Right lobe of liver (tissue), 6 donors: ENCODE data around the gene WWC2. TPM values are rescaled to one million over a fixed set of nuclear protein-coding genes. Genes with fewer than 3 reads are reported as not detected.

Source experiments
- ATAC-seq, 4 donors: fragments of 200-7000 bp; cut with Tn5 transposase; one replicate each; pipeline ENCODE4 v1.9.1; 2020; ENCODE audit warnings: mild to moderate bottlenecking in 4 of 4, moderate library complexity in 4 of 4
- DNase-seq, 3 donors: peaks; one replicate each; pipeline ENCODE4 v3.0.0-alpha.2; 2020
- H3K27ac ChIP-seq, 3 donors: fragments of 200-600 bp; one replicate each; pipeline ENCODE4 v1.8.0; 2022
- H3K27me3 ChIP-seq, 2 donors: fragments of 200-600 bp; one replicate each; pipeline ENCODE4 v1.8.0; 2022
- H3K36me3 ChIP-seq, 4 donors: fragments of 200-600 bp; sonication (generic) in 1 of 4; one replicate each; pipeline versions ENCODE4 v1.5.1 to v1.8.0; 2017 to 2022; ENCODE audit warnings: control low read depth in 1 of 4
- H3K4me1 ChIP-seq, 4 donors: fragments of 200-600 bp; sonication (generic) in 1 of 4; one replicate each; pipeline versions ENCODE4 v1.5.1 to v1.8.0; 2017 to 2022; ENCODE audit warnings: control low read depth in 1 of 4
- H3K4me3 ChIP-seq, 3 donors: fragments of 200-600 bp; one replicate each; pipeline ENCODE4 v1.8.0; 2022
- H3K9me3 ChIP-seq, 4 donors: fragments of 200-600 bp; sonication (generic) in 1 of 4; one replicate each; pipeline versions ENCODE4 v1.5.1 to v1.8.0; 2017 to 2022; ENCODE audit warnings: control low read depth in 1 of 4
- POLR2A ChIP-seq: fragments of 450-650 bp; IDR thresholded peaks from one replicate; pipeline ENCODE4 v1.6.1; 2017; ENCODE audit warnings: antibody characterized with exemption, mild to moderate bottlenecking
- WGBS: methylation state at CpG from one replicate; pipeline ENCODE4 v1.1.6; 2018; ENCODE audit warnings: low coverage, low lambda C conversion rate; ENCODE audit not compliant: insufficient coverage; ENCODE audit errors: missing lambda C conversion rate; 5-methylcytosine and 5-hydroxymethylcytosine counted together
- intact Hi-C, 2 donors: fragments of 100-400 bp; cut with DNase I; formaldehyde crosslinking; loops; one replicate each; pipeline versions ENCODE4 v1.11.2 to v1.14.1; 2022
- total RNA-seq, 6 experiments: library from RNA; depleted of rRNA in 2 of 6; stranded (reverse); fragments of >200 nt in 2 of 6; fragmentation: NEBNext Ultra II Directional in 3 of 6; extraction: Animal tissue kit (Norgen Biotek cat#: 25700) in 3 of 6; gene quantifications; one replicate each; pipeline versions ENCODE4 v1.1.0 to v1.2.4, GENCODE V29; 2016 to 2023
- TF ChIP-seq, protein P1 (sequence below), 4 donors: fragments of 200-600 bp in 3 of 4; fragments of 450-650 bp in 1 of 4; IDR thresholded peaks; one replicate each; pipeline versions ENCODE4 v1.5.1 to v1.8.0; 2016 to 2022; ENCODE audit warnings: antibody characterized with exemption in 4 of 4, mild to moderate bottlenecking in 2 of 4
- donor health status: DM: no; HTN: yes; CAD: no.
- donor health status: DM: no; HTN: no; CAD: no.
- donor health status: DM: no; HTN: no; CAD: no.
- donor health status: DM: no; HTN: yes; CAD: no.
- donor health status: DM: no; HTN: yes; CAD: no.

Gene WWC2
- total RNA-seq, 6 experiments from 2014 or later, result 19.5 to 48.9 (median 34.4) TPM

DNA sequence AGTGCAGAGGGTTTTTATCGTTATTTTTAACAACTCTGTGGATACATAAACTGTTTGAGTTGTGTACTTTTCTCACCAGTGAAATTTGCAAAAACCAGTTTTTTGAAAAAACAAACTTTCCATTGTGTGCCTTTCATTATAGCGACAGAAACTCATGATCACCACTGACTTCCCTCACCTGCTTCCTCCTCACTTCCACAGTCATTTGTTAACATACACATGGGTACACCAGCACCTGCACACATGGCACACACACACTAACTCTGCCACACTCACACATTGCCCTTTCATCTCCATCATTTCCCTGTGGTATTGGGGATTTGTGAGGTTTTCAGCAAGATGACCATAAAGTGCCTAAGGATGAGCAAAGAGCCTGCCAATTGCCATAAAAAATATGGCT lies 200.4 kb downstream of the WWC2 start:
- H3K27ac ChIP-seq, result no peak overlapping the region
- H3K9me3 ChIP-seq, result no peaks in the 10 kb centered on the region
- TF ChIP-seq POLR2A, result no peak
- TF ChIP-seq, protein P1, sequence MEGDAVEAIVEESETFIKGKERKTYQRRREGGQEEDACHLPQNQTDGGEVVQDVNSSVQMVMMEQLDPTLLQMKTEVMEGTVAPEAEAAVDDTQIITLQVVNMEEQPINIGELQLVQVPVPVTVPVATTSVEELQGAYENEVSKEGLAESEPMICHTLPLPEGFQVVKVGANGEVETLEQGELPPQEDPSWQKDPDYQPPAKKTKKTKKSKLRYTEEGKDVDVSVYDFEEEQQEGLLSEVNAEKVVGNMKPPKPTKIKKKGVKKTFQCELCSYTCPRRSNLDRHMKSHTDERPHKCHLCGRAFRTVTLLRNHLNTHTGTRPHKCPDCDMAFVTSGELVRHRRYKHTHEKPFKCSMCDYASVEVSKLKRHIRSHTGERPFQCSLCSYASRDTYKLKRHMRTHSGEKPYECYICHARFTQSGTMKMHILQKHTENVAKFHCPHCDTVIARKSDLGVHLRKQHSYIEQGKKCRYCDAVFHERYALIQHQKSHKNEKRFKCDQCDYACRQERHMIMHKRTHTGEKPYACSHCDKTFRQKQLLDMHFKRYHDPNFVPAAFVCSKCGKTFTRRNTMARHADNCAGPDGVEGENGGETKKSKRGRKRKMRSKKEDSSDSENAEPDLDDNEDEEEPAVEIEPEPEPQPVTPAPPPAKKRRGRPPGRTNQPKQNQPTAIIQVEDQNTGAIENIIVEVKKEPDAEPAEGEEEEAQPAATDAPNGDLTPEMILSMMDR (IDR thresholded peaks at IDR 0.05), result no peak
- H3K4me3 ChIP-seq, result no peak overlapping the region
- no peaks in the 10 kb centered on the region for H3K27me3 ChIP-seq
- WGBS, result 95% methylated on average over 2 of the region's 2 CpGs
- no peaks in the 10 kb centered on the region for H3K4me1 ChIP-seq
- DNase-seq (no peak), ATAC-seq (no peak)
- H3K36me3 ChIP-seq, result peaks cover 0 to 5% (median 1%) of the 10 kb centered on the region in 4 donors
- intact Hi-C loops, result no loop called here

DNA sequence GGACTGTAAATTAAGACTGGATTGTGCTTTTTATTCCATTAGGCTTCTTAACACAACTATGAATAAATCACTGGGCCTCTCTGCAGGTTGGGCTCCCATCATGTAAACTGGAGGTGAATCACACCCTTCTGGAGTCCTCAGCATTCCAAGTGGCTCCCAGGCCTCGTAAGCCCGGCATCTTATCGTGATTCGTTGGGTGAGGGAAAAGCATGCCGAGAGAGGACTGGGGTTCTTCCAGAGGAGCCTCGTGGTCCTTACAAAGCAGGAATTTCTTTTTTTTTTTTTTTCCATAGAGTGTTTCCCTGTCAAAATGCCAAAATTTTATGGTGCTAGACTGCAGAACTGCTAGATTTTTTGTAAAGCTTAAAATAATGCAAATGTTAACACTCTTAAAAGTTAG lies 201.0 kb downstream of the WWC2 start:
- no peak for TF ChIP-seq POLR2A
- TF ChIP-seq, protein P1 (IDR thresholded peaks at IDR 0.05), result no peak
- H3K27ac ChIP-seq, result no peak overlapping the region
- peak in 1 of 4 donors; percentile 20 for ATAC-seq
- H3K4me1 ChIP-seq, result no peaks in the 10 kb centered on the region
- no peak overlapping the region for H3K4me3 ChIP-seq
- WGBS, result 70% methylated on average over 6 of the region's 6 CpGs
- H3K9me3 ChIP-seq, result no peaks in the 10 kb centered on the region
- intact Hi-C loops, result no loop called here
- H3K36me3 ChIP-seq, result peaks cover 0 to 5% (median 1%) of the 10 kb centered on the region in 4 donors
- H3K27me3 ChIP-seq, result no peaks in the 10 kb centered on the region
- no peak for DNase-seq

DNA sequence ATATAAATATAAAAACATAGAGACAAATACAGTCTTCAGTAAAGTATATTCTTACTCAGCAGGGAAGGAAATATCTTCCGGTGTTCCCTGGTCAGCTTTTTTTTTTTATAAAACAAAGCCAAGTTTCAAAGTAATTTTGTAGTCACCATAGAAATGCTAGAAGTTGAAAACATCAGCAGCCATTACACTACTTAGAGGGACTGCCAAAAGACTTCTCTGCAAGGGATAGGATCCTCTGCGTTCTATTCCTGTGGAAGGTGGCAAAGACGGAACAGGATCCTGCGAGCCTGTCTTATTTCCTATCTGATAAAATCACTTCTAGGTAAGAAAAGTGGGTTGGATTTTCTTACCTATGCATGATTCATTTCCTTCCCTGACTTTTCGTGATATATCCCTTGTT lies 201.6 kb downstream of the WWC2 start:
- Histone ChIP-seq H3K36me3 (peaks cover 0 to 3% (median under 1%) of the 10 kb centered on the region in 4 donors), H3K4me3 (no peak overlapping the region), H3K9me3 (no peaks in the 10 kb centered on the region), H3K27ac (no peak overlapping the region), H3K27me3 (no peaks in the 10 kb centered on the region), H3K4me1 (no peaks in the 10 kb centered on the region)
- intact Hi-C loops, result no loop called here
- DNase-seq, result no peak
- 77% methylated on average over 5 of the region's 5 CpGs for WGBS
- TF ChIP-seq POLR2A, result no peak
- TF ChIP-seq, protein P1 (IDR thresholded peaks at IDR 0.05), result no peak
- ATAC-seq, result no peak

DNA sequence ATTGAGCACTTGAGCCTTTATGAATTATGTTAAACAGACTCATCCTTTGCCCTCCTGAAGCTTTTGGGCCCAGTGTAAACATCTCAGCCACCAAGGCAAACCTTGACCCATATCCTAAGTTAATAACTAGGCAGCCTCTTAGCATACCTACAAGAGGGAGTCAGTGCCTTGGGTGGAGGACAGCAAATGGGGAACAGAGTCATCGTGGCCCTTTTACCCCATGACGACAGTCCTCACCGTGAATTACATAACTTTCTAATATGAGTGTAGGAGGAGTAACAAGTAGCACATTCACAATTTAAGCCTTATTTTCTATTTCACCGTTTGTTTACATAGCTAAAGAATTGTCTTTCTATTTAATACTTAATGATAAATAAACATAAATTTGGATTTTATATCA lies 204.2 kb downstream of the WWC2 start:
- DNase-seq (no peak), ATAC-seq (no peak)
- Histone ChIP-seq H3K9me3 (no peaks in the 10 kb centered on the region), H3K4me1 (no peaks in the 10 kb centered on the region), H3K27ac (no peak overlapping the region), H3K4me3 (no peak overlapping the region), H3K36me3 (no peaks in the 10 kb centered on the region), H3K27me3 (no peaks in the 10 kb centered on the region)
- intact Hi-C loops, result no loop called here
- 71% methylated on average over 4 of the region's 4 CpGs for WGBS
- TF ChIP-seq POLR2A, result no peak
- TF ChIP-seq, protein P1 (IDR thresholded peaks at IDR 0.05), result no peak

DNA sequence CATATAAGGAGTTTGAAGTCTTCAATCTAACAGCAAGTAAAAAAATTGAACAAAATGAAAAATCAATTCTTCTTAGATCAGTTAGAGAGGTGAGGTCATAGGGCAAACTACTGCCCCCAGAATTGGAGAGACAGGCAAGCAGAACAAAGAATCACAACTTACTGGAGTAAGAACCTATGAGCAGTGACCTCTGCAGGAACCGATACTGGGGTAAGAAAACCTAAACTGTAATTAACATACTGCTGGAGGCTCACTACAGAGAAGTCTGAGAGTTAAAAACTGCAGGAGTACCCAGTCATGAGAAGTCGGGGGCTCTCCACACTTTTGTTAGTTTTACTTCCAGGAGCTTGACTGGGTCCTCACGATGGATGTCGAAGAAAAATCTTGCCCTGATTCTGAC lies 205.0 kb downstream of the WWC2 start:
- H3K9me3 ChIP-seq, result no peaks in the 10 kb centered on the region
- ATAC-seq, result no peak
- no peaks in the 10 kb centered on the region for H3K4me1 ChIP-seq
- no peaks in the 10 kb centered on the region for H3K36me3 ChIP-seq
- H3K4me3 ChIP-seq, result no peak overlapping the region
- H3K27me3 ChIP-seq, result no peaks in the 10 kb centered on the region
- no peak for DNase-seq
- 89% methylated on average over 4 of the region's 4 CpGs for WGBS
- H3K27ac ChIP-seq, result no peak overlapping the region
- no peak for TF ChIP-seq POLR2A
- TF ChIP-seq, protein P1 (IDR thresholded peaks at IDR 0.05), result no peak
- intact Hi-C loops, result no loop called here
